ENCODE data around the gene GALM. TPM values are rescaled to one million over a fixed set of nuclear protein-coding genes. Genes with fewer than 3 reads are reported as not detected.

The GALM gene
- total RNA-seq, 1 donor from 2014 or later, result 77.0 TPM

DNA sequence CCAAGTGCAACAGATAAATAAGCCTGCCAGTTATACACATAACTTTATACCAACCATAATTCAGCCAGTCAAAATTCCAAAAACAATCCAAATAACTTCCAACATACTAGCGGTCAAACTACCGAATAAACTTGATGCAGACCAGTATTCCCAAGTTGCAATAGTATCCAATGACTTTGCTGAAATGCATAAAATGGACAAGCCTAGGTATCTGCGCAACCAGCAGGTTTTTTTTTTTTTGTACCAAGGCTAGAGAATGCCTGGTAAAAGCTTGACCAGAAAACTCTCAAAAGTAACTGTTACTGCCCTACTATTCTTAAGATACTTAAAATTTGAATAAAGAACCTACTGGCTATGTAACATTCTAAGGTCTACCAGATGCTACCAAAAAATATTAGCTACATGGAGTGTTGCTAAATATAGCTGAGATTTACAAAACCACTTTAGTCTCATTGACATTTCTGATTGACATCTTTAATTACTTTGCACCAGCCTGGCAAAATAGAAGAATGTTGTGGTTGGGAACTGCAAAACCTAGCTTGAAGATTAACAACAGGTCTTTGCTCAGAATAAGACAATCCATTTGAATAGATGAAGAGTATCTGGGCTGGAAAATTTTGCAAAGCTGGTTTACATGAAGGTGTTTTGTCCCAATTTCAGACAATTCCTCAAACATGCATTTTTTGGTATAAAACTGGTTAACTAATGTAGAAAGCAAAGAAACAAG, 77.9 kb downstream of the GALM start:
- DNase-seq (ENCODE audit: low spot score), result no peak
- intact Hi-C loops (cut with micrococcal nuclease), result loop anchor here (5.0 kb wide), 2 partner anchors 142 to 427 kb away; partner anchors contain the start of gene HNRNPLL
- Mint-ChIP-seq H3K4me3 (no peak overlapping the region), H3K27ac (peak overlapping the region; percentile 13), H3K9me3 (no peaks in the 10 kb centered on the region), H3K4me1 (ENCODE audit: low read depth) (peaks cover 62% of the 10 kb centered on the region), H3K36me3 (ENCODE audit: low read depth) (peaks cover 62% of the 10 kb centered on the region), H3K27me3 (ENCODE audit: insufficient read depth) (no peaks in the 10 kb centered on the region)

- Mint-ChIP-seq H3K9me3 (no peaks in the 10 kb centered on the region), H3K36me3 (ENCODE audit: low read depth) (peaks cover 65% of the 10 kb centered on the region), H3K27me3 (ENCODE audit: insufficient read depth) (no peaks in the 10 kb centered on the region), H3K4me3 (no peak overlapping the region), H3K27ac (peak overlapping the region; percentile 13), H3K4me1 (ENCODE audit: low read depth) (peaks cover 67% of the 10 kb centered on the region)
- no peak for DNase-seq (ENCODE audit: low spot score)
- intact Hi-C loops (cut with micrococcal nuclease), result loop anchor here (5.0 kb wide), 2 partner anchors 142 to 427 kb away; partner anchors contain the start of gene HNRNPLL
Measured at GRCh38 chr2:38744399-38744780, 78.5 kb downstream of the GALM start.

DNA sequence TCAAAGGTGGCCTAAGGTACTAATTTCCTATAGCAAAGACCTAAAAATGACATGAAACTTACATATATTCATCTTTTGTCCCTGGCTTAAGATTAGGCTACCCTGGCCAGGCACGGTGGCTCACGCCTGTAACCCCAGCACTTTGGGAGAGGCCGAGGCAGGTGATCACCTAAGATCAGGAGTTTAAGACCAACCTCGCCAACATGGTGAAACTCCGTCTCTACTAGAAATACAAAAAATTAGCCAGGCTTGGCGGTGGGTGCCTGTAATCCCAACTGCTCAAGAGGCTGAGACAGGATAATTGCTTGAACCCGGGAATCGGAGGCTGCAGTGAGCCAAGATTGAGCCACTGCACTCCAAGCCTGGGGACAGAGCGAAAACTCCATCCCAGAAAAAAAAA, 79.4 kb downstream of the GALM start:
- peaks cover 73% of the 10 kb centered on the region for H3K4me1 Mint-ChIP-seq (ENCODE audit: low read depth)
- no peaks in the 10 kb centered on the region for H3K9me3 Mint-ChIP-seq
- intact Hi-C loops (cut with micrococcal nuclease), result no loop called here
- no peak overlapping the region for H3K4me3 Mint-ChIP-seq
- peak overlapping the region; percentile 47 for H3K27ac Mint-ChIP-seq
- H3K36me3 Mint-ChIP-seq (ENCODE audit: low read depth), result peaks cover 71% of the 10 kb centered on the region
- no peaks in the 10 kb centered on the region for H3K27me3 Mint-ChIP-seq (ENCODE audit: insufficient read depth)
- DNase-seq (ENCODE audit: low spot score), result no peak

DNA sequence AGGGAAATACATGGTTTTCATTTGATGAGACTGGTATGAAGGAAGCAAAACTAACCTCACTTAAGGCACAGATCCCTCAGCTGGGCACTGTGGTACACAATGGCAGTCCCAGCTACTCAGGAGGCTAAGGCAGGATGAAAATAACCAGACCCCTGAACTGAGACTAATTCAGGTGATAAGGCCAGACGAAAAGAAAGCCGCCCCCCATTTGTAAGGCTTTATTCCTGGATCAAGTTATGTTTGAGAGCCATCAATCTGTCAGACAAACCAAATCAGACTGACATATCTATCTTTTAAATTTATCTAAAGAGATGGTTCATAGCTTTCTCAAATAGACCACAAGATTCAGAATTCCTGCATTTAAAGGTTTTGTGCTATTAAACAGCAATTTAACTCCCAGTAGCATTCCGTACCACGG, 81.1 kb downstream of the GALM start:
- H3K27ac Mint-ChIP-seq, result no peak overlapping the region
- peaks cover 72% of the 10 kb centered on the region for H3K4me1 Mint-ChIP-seq (ENCODE audit: low read depth)
- peak overlapping the region; percentile 98 for H3K4me3 Mint-ChIP-seq
- H3K36me3 Mint-ChIP-seq (ENCODE audit: low read depth), result peaks cover 74% of the 10 kb centered on the region
- H3K27me3 Mint-ChIP-seq (ENCODE audit: insufficient read depth), result no peaks in the 10 kb centered on the region
- intact Hi-C loops (cut with micrococcal nuclease), result no loop called here
- no peak for DNase-seq (ENCODE audit: low spot score)
- H3K9me3 Mint-ChIP-seq, result no peaks in the 10 kb centered on the region

- Mint-ChIP-seq H3K36me3 (ENCODE audit: low read depth) (peaks cover 73% of the 10 kb centered on the region), H3K4me3 (peak overlapping the region; percentile 98), H3K4me1 (ENCODE audit: low read depth) (peaks cover 76% of the 10 kb centered on the region), H3K27ac (peak overlapping the region; percentile 76), H3K27me3 (ENCODE audit: insufficient read depth) (no peaks in the 10 kb centered on the region), H3K9me3 (no peaks in the 10 kb centered on the region)
- DNase-seq (ENCODE audit: low spot score), result no peak
- intact Hi-C loops (cut with micrococcal nuclease), result no loop called here
Measured at GRCh38 chr2:38747819-38748218, 81.9 kb downstream of the GALM start.

- DNase-seq (ENCODE audit: low spot score), result no peak
- Mint-ChIP-seq H3K27ac (peak overlapping the region; percentile 31), H3K36me3 (ENCODE audit: low read depth) (peaks cover 71% of the 10 kb centered on the region), H3K4me1 (ENCODE audit: low read depth) (peaks cover 74% of the 10 kb centered on the region), H3K9me3 (no peaks in the 10 kb centered on the region), H3K4me3 (peak overlapping the region; percentile 98), H3K27me3 (ENCODE audit: insufficient read depth) (no peaks in the 10 kb centered on the region)
- intact Hi-C loops (cut with micrococcal nuclease), result no loop called here
Measured at GRCh38 chr2:38748391-38748790, 82.5 kb downstream of the GALM start.

GRCh38 chr2:38748943-38749804, 83.3 kb downstream of the GALM start:
- Mint-ChIP-seq H3K27me3 (ENCODE audit: insufficient read depth) (no peaks in the 10 kb centered on the region), H3K4me3 (peak overlapping the region; percentile 98), H3K9me3 (no peaks in the 10 kb centered on the region), H3K36me3 (ENCODE audit: low read depth) (peaks cover 64% of the 10 kb centered on the region), H3K27ac (peak overlapping the region; percentile 67), H3K4me1 (ENCODE audit: low read depth) (peaks cover 72% of the 10 kb centered on the region)
- intact Hi-C loops (cut with micrococcal nuclease), result no loop called here
- DNase-seq (ENCODE audit: low spot score), result no peak

GRCh38 chr2:38750011-38750890, 84.3 kb downstream of the GALM start:
- intact Hi-C loops (cut with micrococcal nuclease), result loop anchor here (2.0 to 5.0 kb wide), 3 partner anchors 127 to 467 kb away; partner anchors contain the start of genes DHX57 and MORN2
- Mint-ChIP-seq H3K27ac (peak overlapping the region; percentile 100), H3K9me3 (no peaks in the 10 kb centered on the region), H3K4me1 (ENCODE audit: low read depth) (peaks cover 62% of the 10 kb centered on the region), H3K36me3 (ENCODE audit: low read depth) (peaks cover 54% of the 10 kb centered on the region), H3K27me3 (ENCODE audit: insufficient read depth) (no peaks in the 10 kb centered on the region), H3K4me3 (peak overlapping the region; percentile 98)
- DNase-seq (ENCODE audit: low spot score), result peak; percentile 48

GRCh38 chr2:38750891-38751595, 85.1 kb downstream of the GALM start, which contains the start of gene SRSF7:
TSS of gene SRSF7 (minus strand) at chr2:38751361. CDS start at chr2:38751256, 105 bp downstream.
- peaks cover 54% of the 10 kb centered on the region for H3K4me1 Mint-ChIP-seq (ENCODE audit: low read depth)

GRCh38 chr2:38751596-38752410, 85.9 kb downstream of the GALM start:
- Mint-ChIP-seq H3K4me1 (ENCODE audit: low read depth) (peaks cover 47% of the 10 kb centered on the region), H3K27me3 (ENCODE audit: insufficient read depth) (no peaks in the 10 kb centered on the region), H3K36me3 (ENCODE audit: low read depth) (peaks cover 38% of the 10 kb centered on the region), H3K27ac (peak overlapping the region; percentile 100), H3K4me3 (peak overlapping the region; percentile 98), H3K9me3 (no peaks in the 10 kb centered on the region)
- intact Hi-C loops (cut with micrococcal nuclease), result loop anchor here (1.0 to 5.0 kb wide), 10 partner anchors 26 to 1521 kb away; partner anchors contain the start of genes ATL2, CEBPZ, DHX57 and GEMIN6
- DNase-seq (ENCODE audit: low spot score), result no peak

More at GRCh38 chr2:38750891-38751595, 85.1 kb downstream of the GALM start, which contains the start of gene SRSF7:
- H3K9me3 Mint-ChIP-seq, result no peaks in the 10 kb centered on the region
- H3K36me3 Mint-ChIP-seq (ENCODE audit: low read depth), result peaks cover 46% of the 10 kb centered on the region
- H3K27me3 Mint-ChIP-seq (ENCODE audit: insufficient read depth), result no peaks in the 10 kb centered on the region
- intact Hi-C loops (cut with micrococcal nuclease), result loop anchor here (1.0 to 5.0 kb wide), 10 partner anchors 27 to 1520 kb away; partner anchors contain the start of genes ATL2, CEBPZ, DHX57 and GEMIN6
- H3K4me3 Mint-ChIP-seq, result peak within 1 kb of the TSS; percentile 98
- peak within 1 kb of the TSS; percentile 100 for H3K27ac Mint-ChIP-seq
- peak; percentile 96 for DNase-seq (ENCODE audit: low spot score)

DNA sequence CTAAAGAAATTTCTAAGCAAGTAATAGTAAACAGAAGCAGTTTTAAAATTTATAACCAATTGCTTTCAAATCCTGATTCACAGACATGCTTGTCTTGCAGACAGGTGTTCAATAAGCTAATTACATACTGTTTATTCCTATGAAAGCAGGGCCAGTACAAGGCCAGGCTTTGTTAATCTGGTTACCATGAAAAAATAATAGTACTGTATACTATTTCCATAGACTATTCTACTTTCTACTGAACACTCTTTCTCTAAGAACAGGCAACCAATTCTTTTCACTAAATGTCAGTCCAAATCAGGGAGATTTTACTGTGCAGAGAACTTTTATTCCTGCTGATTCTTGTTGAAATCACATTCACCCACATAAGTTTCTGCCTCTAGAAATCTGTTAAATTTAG, 88.1 kb downstream of the GALM start:
- Mint-ChIP-seq H3K27ac (peak overlapping the region; percentile 70), H3K27me3 (ENCODE audit: insufficient read depth) (no peaks in the 10 kb centered on the region), H3K36me3 (ENCODE audit: low read depth) (peaks cover 17% of the 10 kb centered on the region), H3K9me3 (no peaks in the 10 kb centered on the region), H3K4me3 (peak overlapping the region; percentile 71), H3K4me1 (ENCODE audit: low read depth) (peaks cover 24% of the 10 kb centered on the region)
- intact Hi-C loops (cut with micrococcal nuclease), result loop anchor here (5.0 kb wide), 1 partner anchor 123 kb away; the partner anchor contains the start of genes DHX57 and MORN2
- DNase-seq (ENCODE audit: low spot score), result no peak

All from activated T-helper 1 cell treated with anti-CD3 and anti-CD28 coated beads, Interleukin-12 subunit alpha, Interleukin-12 subunit beta, Interleukin-2, Interleukin-4 antibody, amounts not matched to agents 30 ng/mL and 10 ng/mL and 1 ng/mL, durations not matched to agents 14 hours and 24 hours and 36 hours (primary cell).